ENCODE measurements around the gene CDS2. TPM values are rescaled to one million over a fixed set of nuclear protein-coding genes. Genes with fewer than 3 reads are reported as not detected.

CDS2 gene
- total and polyA plus RNA-seq, 2 of the 13 experiments (the other 11 are each of a cell fraction or from before 2014, with no cell fraction given): 81.3 to 153 TPM

DNA sequence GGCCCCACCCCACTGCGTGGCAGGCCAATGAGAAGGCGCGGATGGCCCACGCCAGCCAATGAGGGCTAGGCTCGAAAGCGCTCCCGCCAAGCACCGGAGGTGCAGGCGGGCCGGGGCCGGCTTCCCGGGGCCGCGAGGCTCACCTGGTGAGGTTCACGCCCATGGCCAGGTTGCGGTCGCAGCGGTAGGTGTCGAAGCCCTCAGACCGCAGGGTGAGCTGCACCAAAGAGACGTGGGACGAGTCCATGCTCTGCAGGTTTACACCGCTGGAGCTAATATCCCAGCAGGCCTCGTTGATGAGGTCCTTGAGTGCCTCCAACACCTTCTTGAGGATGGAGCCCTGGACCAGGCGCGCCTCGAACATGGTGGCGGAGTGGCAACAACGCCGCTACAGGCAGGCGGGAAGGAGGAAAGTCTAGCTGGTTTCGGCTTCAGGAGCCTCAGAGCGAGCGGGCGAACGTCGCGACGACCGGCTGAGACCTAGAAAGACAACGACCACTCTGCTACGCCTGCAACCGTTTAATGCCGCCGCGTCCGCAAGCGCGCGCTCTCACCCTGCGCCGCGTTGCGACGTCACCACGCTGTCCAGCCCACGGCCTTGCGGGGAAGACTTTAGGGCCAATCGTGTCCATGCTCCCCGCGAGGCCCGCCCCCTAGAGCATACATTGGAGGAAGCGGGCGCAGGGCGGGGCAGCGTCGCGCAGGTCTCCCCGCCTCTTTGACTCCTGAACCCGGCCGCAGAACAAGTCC lies 7.2 kb upstream of the CDS2 start, which contains the start of gene PCNA (continued):
- TF ChIP-seq CCAR2 (optimal IDR thresholded peaks at IDR 0.05; ENCODE audit: low read depth, low read length) (no peak), ZFP36L2 (CRISPR knock-in tag; IDR thresholded peaks at IDR 0.05) (no peak; the same call in 1 of the 2 replicates), TEAD2 (CRISPR knock-in tag; IDR thresholded peaks at IDR 0.05) (peak; percentile 90; the same call in 1 of the 2 replicates), SUZ12 (IDR thresholded peaks at IDR 0.05; ENCODE audit: low read depth, low read length) (no peak), HHEX (CRISPR knock-in tag; IDR thresholded peaks at IDR 0.05) (no peak; the same call in 1 of the 2 replicates), ZNF101 (CRISPR knock-in tag; IDR thresholded peaks at IDR 0.05; ENCODE audit: borderline replicate concordance, low read depth) (no peak; the same call in none of the 2 replicates), CCDC6 (CRISPR knock-in tag; IDR thresholded peaks at IDR 0.05) (peak; percentile 99), NR2F1 (CRISPR knock-in tag; IDR thresholded peaks at IDR 0.05) (peak in 1 of 2 experiments; percentile 27; a peak in 1 of 4 replicates), ZNF75D (CRISPR knock-in tag; IDR thresholded peaks at IDR 0.05; ENCODE audit: borderline replicate concordance) (peak; percentile 99; the same call in 1 of the 2 replicates), SOX6 (IDR thresholded peaks at IDR 0.05) (no peak), SOX6 (CRISPR knock-in tag; IDR thresholded peaks at IDR 0.05) (peak; percentile 87), MEF2D (CRISPR knock-in tag; IDR thresholded peaks at IDR 0.05) (peak; percentile 93), ZNF367 (CRISPR knock-in tag; IDR thresholded peaks at IDR 0.05; ENCODE audit: borderline replicate concordance) (no peak; the same call in none of the 2 replicates), HOXA9 (CRISPR knock-in tag; IDR thresholded peaks at IDR 0.05; ENCODE audit: borderline replicate concordance) (peak; percentile 99), ZNF724P (CRISPR knock-in tag; IDR thresholded peaks at IDR 0.05; ENCODE audit: borderline replicate concordance) (peak; percentile 100), ZNF598 (CRISPR knock-in tag; IDR thresholded peaks at IDR 0.05; ENCODE audit: borderline replicate concordance) (peak; percentile 100), ZC3H13 (CRISPR knock-in tag; IDR thresholded peaks at IDR 0.05) (peak; percentile 99)
- TF ChIP-seq, protein P1, sequence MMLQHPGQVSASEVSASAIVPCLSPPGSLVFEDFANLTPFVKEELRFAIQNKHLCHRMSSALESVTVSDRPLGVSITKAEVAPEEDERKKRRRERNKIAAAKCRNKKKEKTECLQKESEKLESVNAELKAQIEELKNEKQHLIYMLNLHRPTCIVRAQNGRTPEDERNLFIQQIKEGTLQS (CRISPR knock-in tag; IDR thresholded peaks at IDR 0.05): peak; percentile 52; the same call in 1 of the 2 replicates
- TF ChIP-seq, protein P2, sequence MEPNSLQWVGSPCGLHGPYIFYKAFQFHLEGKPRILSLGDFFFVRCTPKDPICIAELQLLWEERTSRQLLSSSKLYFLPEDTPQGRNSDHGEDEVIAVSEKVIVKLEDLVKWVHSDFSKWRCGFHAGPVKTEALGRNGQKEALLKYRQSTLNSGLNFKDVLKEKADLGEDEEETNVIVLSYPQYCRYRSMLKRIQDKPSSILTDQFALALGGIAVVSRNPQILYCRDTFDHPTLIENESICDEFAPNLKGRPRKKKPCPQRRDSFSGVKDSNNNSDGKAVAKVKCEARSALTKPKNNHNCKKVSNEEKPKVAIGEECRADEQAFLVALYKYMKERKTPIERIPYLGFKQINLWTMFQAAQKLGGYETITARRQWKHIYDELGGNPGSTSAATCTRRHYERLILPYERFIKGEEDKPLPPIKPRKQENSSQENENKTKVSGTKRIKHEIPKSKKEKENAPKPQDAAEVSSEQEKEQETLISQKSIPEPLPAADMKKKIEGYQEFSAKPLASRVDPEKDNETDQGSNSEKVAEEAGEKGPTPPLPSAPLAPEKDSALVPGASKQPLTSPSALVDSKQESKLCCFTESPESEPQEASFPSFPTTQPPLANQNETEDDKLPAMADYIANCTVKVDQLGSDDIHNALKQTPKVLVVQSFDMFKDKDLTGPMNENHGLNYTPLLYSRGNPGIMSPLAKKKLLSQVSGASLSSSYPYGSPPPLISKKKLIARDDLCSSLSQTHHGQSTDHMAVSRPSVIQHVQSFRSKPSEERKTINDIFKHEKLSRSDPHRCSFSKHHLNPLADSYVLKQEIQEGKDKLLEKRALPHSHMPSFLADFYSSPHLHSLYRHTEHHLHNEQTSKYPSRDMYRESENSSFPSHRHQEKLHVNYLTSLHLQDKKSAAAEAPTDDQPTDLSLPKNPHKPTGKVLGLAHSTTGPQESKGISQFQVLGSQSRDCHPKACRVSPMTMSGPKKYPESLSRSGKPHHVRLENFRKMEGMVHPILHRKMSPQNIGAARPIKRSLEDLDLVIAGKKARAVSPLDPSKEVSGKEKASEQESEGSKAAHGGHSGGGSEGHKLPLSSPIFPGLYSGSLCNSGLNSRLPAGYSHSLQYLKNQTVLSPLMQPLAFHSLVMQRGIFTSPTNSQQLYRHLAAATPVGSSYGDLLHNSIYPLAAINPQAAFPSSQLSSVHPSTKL (CRISPR knock-in tag; IDR thresholded peaks at IDR 0.05): peak; percentile 63
- TF ChIP-seq, protein P3, sequence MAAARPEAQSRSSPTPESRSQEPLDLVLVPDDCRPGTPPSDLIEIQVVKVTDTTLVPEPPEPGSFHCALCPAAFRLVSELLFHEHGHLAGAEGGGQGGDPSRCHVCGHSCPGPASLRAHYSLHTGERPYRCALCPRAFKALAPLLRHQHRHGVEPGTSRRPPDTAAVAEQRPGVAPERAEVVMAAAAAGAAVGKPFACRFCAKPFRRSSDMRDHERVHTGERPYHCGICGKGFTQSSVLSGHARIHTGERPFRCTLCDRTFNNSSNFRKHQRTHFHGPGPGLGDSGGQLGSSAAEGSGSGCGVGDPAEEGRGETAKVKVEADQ (CRISPR knock-in tag; IDR thresholded peaks at IDR 0.05; ENCODE audit: borderline replicate concordance): peak; percentile 99
- TF ChIP-seq, protein P4, sequence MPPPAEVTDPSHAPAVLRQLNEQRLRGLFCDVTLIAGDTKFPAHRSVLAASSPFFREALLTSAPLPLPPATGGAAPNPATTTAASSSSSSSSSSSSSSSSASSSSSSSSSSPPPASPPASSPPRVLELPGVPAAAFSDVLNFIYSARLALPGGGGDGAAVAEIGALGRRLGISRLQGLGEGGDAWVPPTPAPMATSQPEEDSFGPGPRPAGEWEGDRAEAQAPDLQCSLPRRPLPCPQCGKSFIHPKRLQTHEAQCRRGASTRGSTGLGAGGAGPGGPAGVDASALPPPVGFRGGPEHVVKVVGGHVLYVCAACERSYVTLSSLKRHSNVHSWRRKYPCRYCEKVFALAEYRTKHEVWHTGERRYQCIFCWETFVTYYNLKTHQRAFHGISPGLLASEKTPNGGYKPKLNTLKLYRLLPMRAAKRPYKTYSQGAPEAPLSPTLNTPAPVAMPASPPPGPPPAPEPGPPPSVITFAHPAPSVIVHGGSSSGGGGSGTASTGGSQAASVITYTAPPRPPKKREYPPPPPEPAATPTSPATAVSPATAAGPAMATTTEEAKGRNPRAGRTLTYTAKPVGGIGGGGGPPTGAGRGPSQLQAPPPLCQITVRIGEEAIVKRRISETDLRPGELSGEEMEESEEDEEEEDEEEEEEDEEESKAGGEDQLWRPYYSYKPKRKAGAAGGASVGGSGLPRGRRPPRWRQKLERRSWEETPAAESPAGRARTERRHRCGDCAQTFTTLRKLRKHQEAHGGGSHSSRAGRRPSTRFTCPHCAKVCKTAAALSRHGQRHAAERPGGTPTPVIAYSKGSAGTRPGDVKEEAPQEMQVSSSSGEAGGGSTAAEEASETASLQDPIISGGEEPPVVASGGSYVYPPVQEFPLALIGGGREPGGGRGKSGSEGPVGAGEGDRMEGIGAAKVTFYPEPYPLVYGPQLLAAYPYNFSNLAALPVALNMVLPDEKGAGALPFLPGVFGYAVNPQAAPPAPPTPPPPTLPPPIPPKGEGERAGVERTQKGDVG (CRISPR knock-in tag; IDR thresholded peaks at IDR 0.05; ENCODE audit: borderline replicate concordance): peak; percentile 99; the same call in 1 of the 2 replicates

Data from HepG2 (cell line).